K562 (cell line): Measurements from ENCODE around the gene MICAL2. TPM values are rescaled to one million over a fixed set of nuclear protein-coding genes. Genes with fewer than 3 reads are reported as not detected.

Experiments
- DMBX1 ChIP-seq: fragments of 250-450 bp; sonication (Bioruptor Pico); IDR thresholded peaks from 2 replicates; pipeline ENCODE4 v1.8.0; 2022; ENCODE audit warnings: inconsistent platforms, mild to moderate bottlenecking, moderate library complexity, borderline replicate concordance
- HBP1 ChIP-seq: fragments of 450-650 bp; formaldehyde crosslinking; IDR thresholded peaks from 2 replicates; pipeline ENCODE4 v1.4.0; 2022; ENCODE audit warnings: missing genetic modification characterization
- IRF2 ChIP-seq: sonication (generic); formaldehyde crosslinking; IDR thresholded peaks from 2 replicates; pipeline ENCODE4 v1.8.1; 2022; ENCODE audit warnings: mild to moderate bottlenecking, missing genetic modification reagents
- L3MBTL2 ChIP-seq: fragments of 450-650 bp; IDR thresholded peaks from 2 replicates; pipeline ENCODE4 v1.6.1; 2016; ENCODE audit warnings: mild to moderate bottlenecking, moderate library complexity
- MYBL2 ChIP-seq, 2 experiments: fragments of 450-650 bp in 1 of 2; sonication (generic) in 1 of 2; formaldehyde crosslinking in 1 of 2; IDR thresholded peaks; 2 replicates each; pipeline versions ENCODE4 v1.6.1 to v1.8.1; 2017 to 2022; ENCODE audit warnings: borderline replicate concordance in 1 of 2, inconsistent platforms in 1 of 2, low read depth in 1 of 2, mild to moderate bottlenecking in 1 of 2, missing genetic modification reagents in 1 of 2, moderate library complexity in 1 of 2
- NR2C2 ChIP-seq, 2 experiments: fragments of 200-800 bp in 1 of 2; sonication (Bioruptor generic) in 1 of 2; sonication (generic) in 1 of 2; formaldehyde crosslinking in 1 of 2; IDR thresholded peaks; 2 replicates each; pipeline versions ENCODE4 v1.6.1 to v1.8.0; 2016 to 2022; ENCODE audit warnings: mild to moderate bottlenecking in 1 of 2, missing compliant biosample characterization in 1 of 2, missing genetic modification characterization in 1 of 2, missing genetic modification reagents in 1 of 2
- POLR2B ChIP-seq: fragments of 450-650 bp; IDR thresholded peaks from 2 replicates; pipeline ENCODE4 v1.6.1; 2018; ENCODE audit warnings: low read depth; ENCODE audit not compliant: partially characterized antibody
- PTBP1 ChIP-seq: fragments of 200-400 bp; formaldehyde crosslinking; IDR thresholded peaks from 2 replicates; pipeline ENCODE4 v1.6.1; 2017; ENCODE audit warnings: low read depth, low read length
- RCOR1 ChIP-seq, 2 experiments: IDR thresholded peaks; 2 replicates each; pipeline ENCODE4 v1.6.1; 2012; ENCODE audit warnings: low read depth in 2 of 2, low read length in 2 of 2, borderline replicate concordance in 1 of 2, improper control_type of control experiment in 1 of 2
- RERE ChIP-seq: sonication (generic); formaldehyde crosslinking; IDR thresholded peaks from 2 replicates; pipeline ENCODE4 v1.8.0; 2023; ENCODE audit warnings: missing genetic modification reagents, mild to moderate bottlenecking, borderline replicate concordance
- SIN3B ChIP-seq: fragments of 450-650 bp; IDR thresholded peaks from 2 replicates; pipeline ENCODE4 v1.6.1; 2017; ENCODE audit warnings: low read depth, mild to moderate bottlenecking, moderate library complexity
- SMC3 ChIP-seq: conservative IDR thresholded peaks from 2 replicates; pipeline ENCODE4 v1.6.1; 2011; ENCODE audit warnings: low read depth, low read length, improper control_type of control experiment; ENCODE audit not compliant: insufficient read depth
- ZNF282 ChIP-seq: sonication (generic); formaldehyde crosslinking; IDR thresholded peaks from 2 replicates; pipeline ENCODE4 v1.8.1; 2023; ENCODE audit warnings: missing genetic modification reagents
- ZNF436 ChIP-seq: fragments of 250-450, 450-650 bp; sonication (Bioruptor Pico); formaldehyde crosslinking; IDR thresholded peaks from 2 replicates; pipeline ENCODE4 v1.7.0; 2020; ENCODE audit warnings: mild to moderate bottlenecking
- polyA plus RNA-seq, 8 experiments: library from polyadenylated mRNA; depleted of rRNA in 4 of 8; stranded (reverse) in 5 of 8; unstranded in 3 of 8; fragments of >200 nt; fragmentation: Nextera tagmentation in 2 of 8; fragmentation: Illumina TruSeq in 1 of 8; extraction: Ambion mirVana in 2 of 8; extraction: Trizol in 1 of 8; gene quantifications; 2 replicates each; pipeline versions ENCODE4 v1.2.1 to v1.2.3, GENCODE V29; 2011 to 2014; ENCODE audit warnings: inconsistent platforms in 1 of 8, missing spikeins in 1 of 8
- total RNA-seq, 7 experiments: library from RNA; depleted of rRNA in 6 of 7; stranded (reverse); fragments of >200 nt in 6 of 7; fragmentation: Illumina TruSeq in 2 of 7; extraction: Trizol in 2 of 7; gene quantifications; 2 replicates each; pipeline versions ENCODE4 v1.2.1 to v1.2.3, GENCODE V29; 2011 to 2021; ENCODE audit warnings: low replicate concordance in 1 of 7
- TF ChIP-seq, protein P1 (sequence below), 2 experiments: fragments of 200-800 bp in 1 of 2; sonication (Bioruptor generic) in 1 of 2; sonication (generic) in 1 of 2; formaldehyde crosslinking in 1 of 2; IDR thresholded peaks in 1 of 2; conservative IDR thresholded peaks in 1 of 2; 2 replicates each; pipeline versions ENCODE4 v1.5.0 to v1.6.1; 2016 to 2020; ENCODE audit warnings: missing compliant biosample characterization in 1 of 2, missing genetic modification characterization in 1 of 2, missing genetic modification reagents in 1 of 2

The MICAL2 gene
- total and polyA plus RNA-seq, 9 of the 15 experiments (the other 6 are each of a cell fraction or from before 2014, with no cell fraction given) = 4.7 to 64.2 (median 33.6) TPM

DNA sequence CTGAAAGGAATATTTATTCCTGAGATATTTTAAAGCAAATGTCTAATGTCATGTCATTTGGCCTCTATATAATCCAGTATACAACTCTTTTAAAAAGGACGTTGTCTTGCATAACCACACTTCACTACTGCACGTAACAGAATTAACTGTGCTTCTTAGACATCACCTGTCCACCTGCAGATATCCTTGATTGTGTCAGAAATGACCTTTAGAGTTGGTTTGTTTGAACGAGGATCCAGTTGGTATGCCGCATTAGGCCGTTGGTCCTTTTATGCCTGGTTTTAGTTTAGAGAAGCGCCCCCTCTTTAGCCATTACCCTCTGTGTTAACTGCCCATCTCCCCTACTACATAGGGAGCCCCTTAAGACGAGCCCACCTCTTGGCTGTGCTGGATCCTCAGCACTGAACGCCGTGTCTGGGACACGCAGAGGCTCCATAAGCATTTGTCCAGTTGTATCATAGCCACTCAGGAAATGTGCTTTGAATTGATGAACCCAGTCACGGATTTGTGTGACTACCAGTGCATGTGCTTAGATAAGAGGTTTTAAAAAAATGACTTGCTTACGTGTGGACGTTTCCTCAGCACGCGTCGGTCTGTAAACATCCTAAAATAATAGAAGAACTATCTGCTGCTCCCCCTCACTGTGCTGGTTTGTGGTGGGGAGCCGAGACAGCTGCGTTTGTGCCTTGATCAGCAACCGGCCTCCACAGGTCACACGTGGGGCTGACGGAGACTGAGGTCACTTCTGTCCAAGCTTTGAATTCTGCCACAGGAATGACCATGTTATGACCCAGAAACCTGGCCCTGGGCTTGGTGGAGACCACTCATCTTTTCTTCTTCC, 4.0 kb downstream of the MICAL2 start (continued):
- TF ChIP-seq, protein P1, sequence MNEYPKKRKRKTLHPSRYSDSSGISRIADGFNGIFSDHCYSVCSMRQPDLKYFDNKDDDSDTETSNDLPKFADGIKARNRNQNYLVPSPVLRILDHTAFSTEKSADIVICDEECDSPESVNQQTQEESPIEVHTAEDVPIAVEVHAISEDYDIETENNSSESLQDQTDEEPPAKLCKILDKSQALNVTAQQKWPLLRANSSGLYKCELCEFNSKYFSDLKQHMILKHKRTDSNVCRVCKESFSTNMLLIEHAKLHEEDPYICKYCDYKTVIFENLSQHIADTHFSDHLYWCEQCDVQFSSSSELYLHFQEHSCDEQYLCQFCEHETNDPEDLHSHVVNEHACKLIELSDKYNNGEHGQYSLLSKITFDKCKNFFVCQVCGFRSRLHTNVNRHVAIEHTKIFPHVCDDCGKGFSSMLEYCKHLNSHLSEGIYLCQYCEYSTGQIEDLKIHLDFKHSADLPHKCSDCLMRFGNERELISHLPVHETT (CRISPR knock-in tag; conservative IDR thresholded peaks at IDR 0.05 in 1 of 2, IDR thresholded peaks at IDR 0.05 in 1 of 2) = peak in 1 of 2 experiments; percentile 29; a peak in 1 of 4 replicates
- TF ChIP-seq SIN3B (no peak), IRF2 (CRISPR knock-in tag) (no peak), HBP1 (CRISPR knock-in tag) (no peak), RERE (CRISPR knock-in tag) (no peak), DMBX1 (CRISPR knock-in tag) (peak; percentile 77), MYBL2 (IDR thresholded peaks at IDR 0.05; ENCODE audit: low read depth) (no peak; the same call in 1 of the 2 replicates), MYBL2 (CRISPR knock-in tag; IDR thresholded peaks at IDR 0.05; ENCODE audit: borderline replicate concordance) (no peak), POLR2B (no peak), L3MBTL2 (peak; percentile 81), SMC3 (no peak), ZNF282 (CRISPR knock-in tag) (no peak), RCOR1 (IDR thresholded peaks at IDR 0.05; ENCODE audit: borderline replicate concordance in 1 of 2, low read depth in 2 of 2, low read length in 2 of 2) (peak; percentile 22 to 88; a peak in 2 of 4 replicates), PTBP1 (no peak), ZNF436 (CRISPR knock-in tag) (no peak), NR2C2 (CRISPR knock-in tag; IDR thresholded peaks at IDR 0.05) (no peak), NR2C2 (tag; IDR thresholded peaks at IDR 0.05) (peak; percentile 60; the same call in 1 of the 2 replicates)
